MM.1S (cell line): ENCODE measurements around the gene TTF2.
"Not testable (repeated sequence)": the region's sequence is repeated elsewhere in the genome, so short reads cannot be mapped to it uniquely, and the experiment has no call there.

Experiments used
- DNase-seq: peaks from one replicate; pipeline ENCODE4 v3.0.0-alpha.2; 2015
- H2AFZ ChIP-seq: fragments of 300-600 bp; sonication (generic); 2 replicates; pipeline ENCODE4 v1.6.0; 2016; ENCODE audit warnings: antibody characterized with exemption, low read length
- H3F3A ChIP-seq: fragments of 300-600 bp; sonication (generic); 2 replicates; pipeline ENCODE4 v1.6.1; 2016; ENCODE audit warnings: mild to moderate bottlenecking, antibody characterized with exemption, low read length, moderate library complexity, mixed read lengths; ENCODE audit not compliant: insufficient read depth
- H3K27ac ChIP-seq: fragments of 300-600 bp; sonication (generic); 2 replicates; pipeline ENCODE4 v1.5.1; 2016; ENCODE audit warnings: mild to moderate bottlenecking, low read length
- H3K27me3 ChIP-seq: fragments of 300-600 bp; sonication (generic); replicated peaks from 2 replicates; pipeline ENCODE4 v1.6.0; 2016; ENCODE audit warnings: low read length; ENCODE audit not compliant: insufficient read depth
- H3K36me3 ChIP-seq: fragments of 300-600 bp; sonication (generic); replicated peaks from 2 replicates; pipeline ENCODE4 v1.6.1; 2016; ENCODE audit warnings: mild to moderate bottlenecking, low read length, mixed read lengths; ENCODE audit not compliant: insufficient read depth
- H3K4me1 ChIP-seq: fragments of 300-600 bp; sonication (generic); 2 replicates; pipeline ENCODE4 v1.6.1; 2016; ENCODE audit warnings: low read length, mixed read lengths
- H3K4me2 ChIP-seq: fragments of 300-600 bp; sonication (generic); 2 replicates; pipeline ENCODE4 v1.6.0; 2016; ENCODE audit warnings: low read depth, low read length
- H3K4me3 ChIP-seq: fragments of 300-600 bp; sonication (generic); 2 replicates; pipeline ENCODE4 v1.5.1; 2016; ENCODE audit warnings: low read length, mixed read lengths
- H3K79me2 ChIP-seq: fragments of 300-600 bp; sonication (generic); 2 replicates; pipeline ENCODE4 v1.6.1; 2016; ENCODE audit warnings: mixed run types, low read length, mixed read lengths
- H3K9ac ChIP-seq: fragments of 300-600 bp; sonication (generic); 2 replicates; pipeline ENCODE4 v1.6.1; 2016; ENCODE audit warnings: low read length, mixed read lengths
- H3K9me2 ChIP-seq: fragments of 300-600 bp; sonication (generic); replicated peaks from 2 replicates; pipeline ENCODE4 v1.6.1; 2016; ENCODE audit warnings: mild to moderate bottlenecking, low read length, mixed read lengths; ENCODE audit not compliant: insufficient read depth
- H3K9me3 ChIP-seq: fragments of 300-600 bp; sonication (generic); replicated peaks from 2 replicates; pipeline ENCODE4 v1.6.1; 2016; ENCODE audit warnings: mild to moderate bottlenecking, low read length, mixed read lengths; ENCODE audit not compliant: insufficient read depth
- H4K20me1 ChIP-seq: fragments of 300-600 bp; sonication (generic); 2 replicates; pipeline ENCODE4 v1.6.1; 2016; ENCODE audit warnings: mild to moderate bottlenecking, low read length, moderate library complexity, mixed read lengths; ENCODE audit not compliant: insufficient read depth
- CTCF ChIP-seq: fragments of 300-600 bp; sonication (generic); IDR thresholded peaks from 2 replicates; pipeline ENCODE4 v1.5.1; 2016; ENCODE audit warnings: antibody characterized with exemption, low read length, mixed read lengths
- EZH2 ChIP-seq: fragments of 300-600 bp; sonication (generic); optimal IDR thresholded peaks from 2 replicates; pipeline ENCODE3; 2017; ENCODE audit warnings: low read depth, mild to moderate bottlenecking, antibody characterized with exemption, low read length, mixed read lengths
- EZH2phosphoT487 ChIP-seq: fragments of 300-600 bp; sonication (generic); IDR thresholded peaks from 2 replicates; pipeline ENCODE4 v1.6.1; 2018; ENCODE audit warnings: antibody characterized with exemption, low read length

The TTF2 gene

GRCh38 chr1:117118137-117118536 is 58.0 kb downstream of the TTF2 start:
- no peak for DNase-seq
- no peaks in the 10 kb centered on the region for H3K4me1 ChIP-seq
- no peak overlapping the region for H3K4me2 ChIP-seq
- no peak overlapping the region for H3K4me3 ChIP-seq
- H2AFZ ChIP-seq = no peak overlapping the region
- no peaks in the 10 kb centered on the region for H3K9me3 ChIP-seq
- no peaks in the 10 kb centered on the region for H3K9me2 ChIP-seq
- no peaks in the 10 kb centered on the region for H3F3A ChIP-seq
- no peak overlapping the region for H3K27ac ChIP-seq
- no peak for TF ChIP-seq EZH2
- no peak overlapping the region for H3K9ac ChIP-seq
- H3K36me3 ChIP-seq = no peaks in the 10 kb centered on the region
- no peaks in the 10 kb centered on the region for H3K27me3 ChIP-seq
- H4K20me1 ChIP-seq = no peaks in the 10 kb centered on the region
- H3K79me2 ChIP-seq = no peaks in the 10 kb centered on the region

DNA sequence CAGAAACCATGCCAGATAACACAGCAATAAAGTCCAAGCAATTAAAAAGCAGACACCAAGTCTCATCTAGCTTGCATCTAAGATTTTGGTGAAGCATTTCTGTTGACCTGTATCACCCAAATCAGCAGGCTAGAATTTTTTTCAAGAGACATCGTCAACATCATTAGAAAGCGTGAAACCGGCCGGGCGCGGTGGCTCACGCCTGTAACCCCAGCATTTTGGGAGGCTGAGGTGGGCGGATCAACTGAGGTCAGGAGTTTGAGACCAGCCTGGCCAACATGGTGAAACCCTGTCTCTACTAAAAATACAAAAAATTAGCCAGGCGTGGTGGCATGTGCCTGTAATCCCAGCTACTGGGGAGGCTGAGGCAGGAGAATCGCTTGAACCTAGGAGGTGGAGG is 59.0 kb downstream of the TTF2 start:
- H4K20me1 ChIP-seq, H3K9me2 ChIP-seq, H3K27ac ChIP-seq, H3K9me3 ChIP-seq, H2AFZ ChIP-seq, H3K4me2 ChIP-seq, H3K4me1 ChIP-seq, H3F3A ChIP-seq, H3K36me3 ChIP-seq, DNase-seq, H3K79me2 ChIP-seq, H3K27me3 ChIP-seq, H3K9ac ChIP-seq, H3K4me3 ChIP-seq: not testable (repeated sequence)

DNA sequence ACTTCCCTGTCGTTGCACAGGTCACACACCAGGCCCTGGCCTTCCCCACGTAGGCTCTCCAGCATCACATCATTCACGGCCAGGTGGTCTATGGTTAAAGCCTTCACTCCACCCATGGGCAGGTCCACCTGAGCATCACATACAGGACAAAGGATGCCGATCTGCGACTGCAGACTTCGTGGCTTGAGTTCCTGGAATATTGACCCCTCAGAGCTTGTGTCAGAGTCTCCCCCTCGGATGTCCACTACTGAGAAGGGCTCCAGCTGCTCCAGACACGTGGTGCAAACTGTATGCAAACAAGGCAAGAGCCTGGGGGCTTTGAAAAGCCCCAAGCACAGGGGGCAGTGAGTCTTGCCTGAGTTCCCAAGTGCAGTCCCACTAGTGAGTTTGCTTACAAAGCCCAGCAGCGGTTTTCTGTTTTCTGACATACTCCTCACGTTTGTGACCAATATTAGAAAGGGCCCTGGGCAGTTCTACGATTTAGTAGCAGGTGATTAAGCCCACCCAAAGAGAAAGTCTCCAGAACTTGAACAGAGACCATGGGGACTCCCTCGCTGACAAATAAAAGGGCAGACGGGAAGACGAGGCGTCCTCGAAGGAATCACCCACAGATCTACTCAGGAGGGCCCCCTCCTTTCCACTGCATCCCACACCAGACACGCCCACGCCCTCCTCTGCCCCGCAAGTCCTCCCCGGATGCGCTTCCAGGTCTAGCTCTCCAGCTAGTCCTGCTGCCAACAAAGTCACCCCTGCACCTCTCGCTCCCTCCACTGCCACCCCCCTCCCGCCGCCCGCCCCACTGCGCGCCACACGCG is 60.9 kb downstream of the TTF2 start:
- Histone ChIP-seq H3K9me2 (no peaks in the 10 kb centered on the region), H3K4me3 (peak overlapping the region; percentile 77), H3K79me2 (no peaks in the 10 kb centered on the region), H3K9me3 (no peaks in the 10 kb centered on the region), H3K9ac (peak overlapping the region; percentile 62; the same call in 1 of the 2 replicates), H3F3A (no peaks in the 10 kb centered on the region), H2AFZ (0 out of 2 replicates have a peak overlapping the region, but pooled peaks have one; percentile 23), H3K4me1 (no peaks in the 10 kb centered on the region), H3K27ac (no peak overlapping the region), H3K4me2 (peak overlapping the region; percentile 59; the same call in 1 of the 2 replicates), H3K36me3 (no peaks in the 10 kb centered on the region), H3K27me3 (no peaks in the 10 kb centered on the region), H4K20me1 (no peaks in the 10 kb centered on the region)
- no peak for DNase-seq
- TF ChIP-seq EZH2 (no peak), EZH2phosphoT487 (no peak), CTCF (no peak)

DNA sequence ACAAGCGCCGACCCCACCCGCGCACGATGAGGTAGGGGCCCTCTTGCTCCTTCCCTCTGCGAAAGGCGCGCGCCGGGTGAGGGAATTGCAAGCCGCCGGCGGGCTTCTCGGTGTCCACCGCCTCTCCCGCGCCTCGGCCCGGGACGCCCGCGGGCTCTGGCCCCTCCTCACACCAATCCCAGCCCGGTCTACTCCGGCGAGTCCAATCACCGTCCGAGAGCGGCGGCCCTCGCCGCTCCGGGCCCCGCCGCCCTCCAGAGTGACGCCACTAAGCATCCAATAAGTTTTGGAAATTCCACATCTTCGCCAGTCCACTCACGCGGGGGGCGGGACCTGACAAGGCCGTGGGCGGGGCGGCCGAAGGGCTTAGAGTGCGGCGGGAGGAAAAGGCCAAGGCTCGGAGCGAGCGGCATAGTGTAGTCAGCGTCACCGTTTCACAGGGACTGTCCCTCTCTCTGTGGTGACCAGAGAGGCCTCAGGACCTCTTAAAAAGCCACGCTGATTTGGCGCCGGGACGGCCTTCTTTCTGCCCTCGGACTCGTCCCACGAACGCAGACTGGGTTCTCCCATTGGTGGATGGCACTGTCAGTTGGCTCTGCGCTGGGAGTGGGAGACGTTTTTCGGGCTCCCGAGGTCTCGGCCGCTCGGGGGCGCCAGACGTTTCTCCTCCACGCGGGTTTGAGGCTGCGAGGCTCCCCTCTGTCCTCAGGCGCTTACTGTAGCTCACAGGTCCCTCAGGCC is 61.6 kb downstream of the TTF2 start, which contains the start of gene TRIM45:
TSS of gene TRIM45 (minus strand) at position 161 of the 741 bp plus-strand sequence. CDS start 548 bp downstream, outside the sequence.
- H3K79me2 ChIP-seq = no peaks in the 10 kb centered on the region
- H3K4me2 ChIP-seq = peak within 1 kb of the TSS; percentile 59; the same call in 1 of the 2 replicates
- H3K9me3 ChIP-seq = no peaks in the 10 kb centered on the region
- DNase-seq = peak; percentile 84
- H3K36me3 ChIP-seq = no peaks in the 10 kb centered on the region
- peak within 1 kb of the TSS; percentile 35; the same call in 1 of the 2 replicates for H3K27ac ChIP-seq
- peak within 1 kb of the TSS; percentile 77 for H3K4me3 ChIP-seq
- TF ChIP-seq EZH2 = no peak
- peak; percentile 50 for TF ChIP-seq CTCF
- H2AFZ ChIP-seq = peak within 1 kb of the TSS; percentile 74
- H3K4me1 ChIP-seq = no peaks in the 10 kb centered on the region
- H3K9me2 ChIP-seq = no peaks in the 10 kb centered on the region
- no peaks in the 10 kb centered on the region for H3F3A ChIP-seq
- H3K27me3 ChIP-seq = no peaks in the 10 kb centered on the region
- peak within 1 kb of the TSS; percentile 62 for H3K9ac ChIP-seq
- H4K20me1 ChIP-seq = no peaks in the 10 kb centered on the region
